GM10248 (cell line): Measurements from ENCODE around the gene AURKA.

ENCODE experiments used
- CTCF ChIA-PET: fragments of 300-600 bp; sonication (Branson Sonifier 250); formaldehyde crosslinking; extraction: SDS; loops from one replicate; lab custom pipeline; 2021; ENCODE audit warnings: antibody characterized with exemption; lab: Yijun Ruan, JAX
- POLR2A ChIA-PET: fragments of 350-650 bp; sonication (Branson Sonifier 250); formaldehyde crosslinking; extraction: SDS; loops from one replicate; lab custom pipeline; 2020; ENCODE audit warnings: antibody characterized with exemption; lab: Yijun Ruan, JAX
- DNase-seq: peaks from one replicate; pipeline ENCODE4 v3.0.0; 2012; ENCODE audit errors: extremely low spot score
- TF ChIP-seq, protein P1 (sequence below): IDR thresholded peaks from 2 replicates; pipeline ENCODE4 v1.5.1; 2012; ENCODE audit warnings: mild to moderate bottlenecking, low read depth; ENCODE audit errors: extremely low read depth, missing control alignments, control extremely low read depth

The AURKA gene

DNA sequence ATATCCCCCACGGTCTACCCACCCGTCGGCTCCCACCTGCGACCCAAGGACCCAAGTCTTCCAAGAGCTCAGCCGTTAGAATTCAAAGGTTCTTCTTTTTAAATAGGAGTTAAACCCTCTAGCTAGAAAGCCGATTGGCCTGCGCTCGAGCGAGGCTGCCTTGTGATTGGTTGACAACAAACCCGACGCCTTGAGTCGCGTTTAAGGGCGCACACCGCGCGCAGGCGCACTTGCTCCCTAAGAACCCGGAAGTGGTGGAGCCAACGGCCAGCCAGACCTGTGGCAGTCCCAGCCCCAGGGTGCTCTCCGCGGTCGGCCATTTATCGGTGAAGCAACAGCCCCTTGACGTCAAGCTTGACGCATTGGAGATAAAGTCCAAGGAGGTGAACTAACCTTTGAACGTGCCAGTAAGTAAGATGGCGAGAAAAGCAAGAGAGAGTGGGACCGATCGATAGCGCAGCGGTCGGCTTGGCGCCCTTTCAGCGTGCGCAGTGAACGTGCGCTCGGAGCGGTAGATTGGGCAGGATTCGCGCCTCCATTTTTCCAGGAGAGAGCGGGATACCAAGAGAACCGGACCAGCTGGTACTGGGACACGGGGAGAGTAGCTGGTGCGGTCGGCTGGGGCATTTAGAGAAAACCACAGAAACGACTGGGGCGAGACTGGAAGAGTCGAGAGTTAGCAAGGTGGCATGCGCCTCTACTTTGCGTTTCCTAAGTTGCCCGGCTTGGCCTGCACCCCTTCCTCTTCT lies at the start of gene AURKA, which contains the start of gene CSTF1:
Gene AURKA (minus strand): TSS at position 84 of the 749 bp plus-strand sequence. CDS start 4,018 bp downstream, outside the sequence.
Gene CSTF1 (plus strand): TSS at position 514 of the 749 bp plus-strand sequence. CDS start 2,908 bp downstream, outside the sequence.
- ChIA-PET POLR2A (interaction anchor here (0.5 to 0.6 kb wide), 2 partner anchors 12 to 20 kb away, joined by 3 to 4 read pairs; no protein-coding TSS in a partner anchor), CTCF (interaction anchor here (0.7 to 2.0 kb wide), 8 partner anchors 10 to 52 kb away, joined by 3 to 6 read pairs (median 4); partner anchors contain the start of gene FAM210B)
- TF ChIP-seq, protein P1, sequence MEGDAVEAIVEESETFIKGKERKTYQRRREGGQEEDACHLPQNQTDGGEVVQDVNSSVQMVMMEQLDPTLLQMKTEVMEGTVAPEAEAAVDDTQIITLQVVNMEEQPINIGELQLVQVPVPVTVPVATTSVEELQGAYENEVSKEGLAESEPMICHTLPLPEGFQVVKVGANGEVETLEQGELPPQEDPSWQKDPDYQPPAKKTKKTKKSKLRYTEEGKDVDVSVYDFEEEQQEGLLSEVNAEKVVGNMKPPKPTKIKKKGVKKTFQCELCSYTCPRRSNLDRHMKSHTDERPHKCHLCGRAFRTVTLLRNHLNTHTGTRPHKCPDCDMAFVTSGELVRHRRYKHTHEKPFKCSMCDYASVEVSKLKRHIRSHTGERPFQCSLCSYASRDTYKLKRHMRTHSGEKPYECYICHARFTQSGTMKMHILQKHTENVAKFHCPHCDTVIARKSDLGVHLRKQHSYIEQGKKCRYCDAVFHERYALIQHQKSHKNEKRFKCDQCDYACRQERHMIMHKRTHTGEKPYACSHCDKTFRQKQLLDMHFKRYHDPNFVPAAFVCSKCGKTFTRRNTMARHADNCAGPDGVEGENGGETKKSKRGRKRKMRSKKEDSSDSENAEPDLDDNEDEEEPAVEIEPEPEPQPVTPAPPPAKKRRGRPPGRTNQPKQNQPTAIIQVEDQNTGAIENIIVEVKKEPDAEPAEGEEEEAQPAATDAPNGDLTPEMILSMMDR, result no peak

DNA sequence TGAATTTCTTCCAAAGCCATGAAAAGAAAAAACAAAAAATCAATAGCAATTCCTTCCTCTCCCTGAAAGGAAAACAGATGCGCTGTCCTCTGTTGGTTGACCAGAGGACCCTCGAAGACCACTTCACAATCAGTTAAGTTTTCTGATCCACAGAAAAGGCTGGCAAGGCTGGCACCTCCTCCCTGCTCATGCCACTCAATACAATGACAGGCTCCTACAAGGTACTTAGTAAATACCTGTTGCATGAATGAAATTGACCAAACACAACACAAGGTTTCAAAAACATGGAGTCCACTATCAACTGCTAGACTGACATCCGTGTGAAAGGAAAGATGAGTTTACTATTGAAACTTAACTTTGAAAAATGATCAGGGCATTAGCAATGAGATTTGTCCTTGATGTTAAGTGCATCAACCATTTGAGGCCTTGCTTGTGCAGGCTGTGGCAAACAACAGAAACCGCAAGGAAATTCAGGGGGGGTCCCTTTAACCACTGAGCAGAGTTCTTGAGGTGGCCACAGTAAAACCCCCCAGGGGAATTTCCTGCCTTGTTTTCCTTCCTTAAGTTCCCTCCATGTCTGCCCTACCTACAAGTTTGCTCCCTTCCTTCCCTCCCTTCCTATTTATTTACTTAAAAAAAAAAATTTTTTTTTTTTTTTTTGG lies 48.5 kb upstream of the AURKA start:
- CTCF ChIA-PET, result interaction anchor here (1.2 kb wide), 1 partner anchor 29 kb away, joined by 3 read pairs; the partner anchor contains the start of gene CASS4
- DNase-seq, result peak; percentile 64
- TF ChIP-seq, protein P1, result no peak
- POLR2A ChIA-PET, result no interaction called here

More for the DNA sequence above, at the start of gene AURKA, which contains the start of gene CSTF1:
- DNase-seq, result peak; percentile 100

DNA sequence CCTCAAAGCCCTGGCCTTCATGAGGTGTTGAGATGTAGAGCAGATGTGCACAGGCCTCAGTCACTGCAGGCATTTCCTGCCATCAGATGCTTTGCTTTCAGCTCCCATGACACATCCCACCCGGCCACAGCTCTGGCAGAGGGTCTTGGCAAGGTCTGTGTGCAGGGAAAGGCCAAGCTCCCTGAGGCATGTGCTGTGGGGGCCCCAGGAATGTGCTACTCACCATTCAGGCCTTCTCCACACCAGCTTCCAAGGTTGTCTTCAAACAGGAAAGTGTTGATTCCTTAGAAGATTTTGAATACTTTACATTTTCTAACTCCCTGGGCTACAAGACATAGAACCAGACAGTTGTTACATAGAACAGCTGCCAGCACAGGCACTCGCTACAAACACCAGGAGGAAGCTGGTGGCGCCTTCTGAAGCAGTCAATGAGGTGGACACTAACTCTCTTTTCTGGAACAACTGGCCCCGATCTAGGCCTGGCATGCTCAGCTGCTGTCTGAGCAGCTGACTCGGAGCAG lies 47.8 kb upstream of the AURKA start:
- ChIA-PET CTCF (interaction anchor here (1.2 to 1.9 kb wide), 4 partner anchors 11 to 33 kb away, joined by 3 to 4 read pairs (median 3); partner anchors contain the start of gene CASS4), POLR2A (no interaction called here)
- TF ChIP-seq, protein P1, result no peak
- DNase-seq, result no peak

DNA sequence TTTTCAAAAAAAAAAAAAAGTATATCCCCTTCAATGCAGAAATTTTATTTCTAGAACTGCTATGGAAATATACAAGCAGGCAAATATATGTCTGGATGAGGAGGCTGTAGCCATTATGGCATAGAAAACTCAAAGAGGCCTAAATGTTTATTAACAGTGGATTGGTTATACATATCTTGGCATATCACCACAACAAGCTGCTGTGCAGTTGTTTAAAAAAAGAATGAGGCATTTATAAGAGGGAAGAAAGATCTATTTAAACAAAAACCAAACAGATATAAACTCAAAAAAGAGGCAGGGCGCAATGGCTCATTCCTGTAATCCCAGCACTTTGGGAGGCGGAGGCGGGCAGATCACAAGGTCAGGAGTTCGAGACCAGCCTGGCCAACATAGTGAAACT lies 46.3 kb upstream of the AURKA start:
- CTCF ChIA-PET, result interaction anchor here (1.4 to 1.9 kb wide), 2 partner anchors 10 to 32 kb away, joined by 3 to 4 read pairs; no protein-coding TSS in a partner anchor
- DNase-seq, result no peak
- TF ChIP-seq, protein P1, result no peak
- POLR2A ChIA-PET, result no interaction called here

DNA sequence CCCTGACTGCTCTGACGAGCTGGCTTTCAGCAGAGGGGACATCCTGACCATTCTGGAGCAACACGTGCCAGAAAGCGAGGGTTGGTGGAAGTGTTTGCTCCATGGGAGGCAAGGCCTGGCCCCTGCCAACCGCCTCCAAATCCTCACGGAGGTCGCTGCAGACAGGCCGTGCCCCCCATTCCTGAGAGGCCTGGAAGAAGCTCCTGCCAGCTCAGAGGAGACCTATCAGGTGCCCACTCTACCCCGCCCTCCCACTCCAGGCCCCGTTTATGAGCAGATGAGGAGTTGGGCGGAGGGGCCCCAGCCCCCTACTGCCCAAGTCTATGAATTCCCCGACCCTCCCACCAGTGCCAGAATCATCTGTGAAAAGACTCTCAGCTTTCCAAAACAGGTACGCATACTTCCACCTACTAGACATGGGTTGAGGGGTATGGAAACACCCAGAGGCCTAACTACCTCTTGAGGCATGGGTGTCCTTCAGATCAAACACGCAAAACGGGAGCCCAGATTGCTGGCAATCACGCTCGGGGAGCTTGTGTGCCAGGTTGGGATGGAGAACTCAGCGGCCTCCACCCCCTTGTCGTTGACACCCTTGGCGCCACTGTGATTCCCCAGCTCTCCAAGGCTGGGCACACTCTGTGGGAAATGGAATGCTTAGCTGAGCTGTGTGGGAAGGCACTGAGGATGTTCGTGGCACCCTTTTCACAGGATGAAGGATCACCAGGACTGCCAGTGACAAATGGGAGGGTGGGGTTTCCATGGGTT lies 45.4 kb upstream of the AURKA start:
- TF ChIP-seq, protein P1, result no peak
- CTCF ChIA-PET, result interaction anchor here (0.7 to 1.0 kb wide), 4 partner anchors 8 to 28 kb away, joined by 3 read pairs; no protein-coding TSS in a partner anchor
- no peak for DNase-seq
- POLR2A ChIA-PET, result no interaction called here
